ENCODE measurements around the gene KHDC1.
"Not testable (repeated sequence)": the region's sequence is repeated elsewhere in the genome, so short reads cannot be mapped to it uniquely, and the experiment has no call there.

DNA sequence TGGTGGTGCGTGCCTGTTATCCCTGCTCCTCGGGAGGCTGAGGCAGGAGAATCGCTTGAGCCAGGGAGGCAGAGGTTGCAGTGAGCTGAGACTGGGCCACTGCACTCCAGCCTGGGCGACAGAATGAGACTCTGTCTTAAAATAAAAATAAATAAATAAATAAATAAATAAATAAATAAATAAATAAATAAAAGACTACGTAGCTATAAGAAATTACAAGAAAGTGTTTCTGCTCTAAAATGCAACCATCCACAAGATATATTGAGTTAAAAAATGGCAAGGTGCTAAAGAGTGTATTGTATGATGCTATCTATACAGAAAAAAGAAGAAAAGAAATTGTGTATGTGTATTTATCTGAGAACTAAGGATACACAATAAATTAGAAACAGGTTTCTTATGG is 8.7 kb downstream of the KHDC1 start:
- TF ChIP-seq LEF1 (IDR thresholded peaks at IDR 0.05; ENCODE audit: borderline replicate concordance); SUZ12 (IDR thresholded peaks at IDR 0.05); ZNF384 (IDR thresholded peaks at IDR 0.05); FOXM1 (IDR thresholded peaks at IDR 0.05; ENCODE audit: borderline replicate concordance); NFRKB (IDR thresholded peaks at IDR 0.05); TARDBP (IDR thresholded peaks at IDR 0.05); HDGF (IDR thresholded peaks at IDR 0.05; ENCODE audit: borderline replicate concordance); SP1 (IDR thresholded peaks at IDR 0.05); CTBP1 (IDR thresholded peaks at IDR 0.05; ENCODE audit: borderline replicate concordance); BHLHE40 (IDR thresholded peaks at IDR 0.05; ENCODE audit: borderline replicate concordance); FOXA1 (IDR thresholded peaks at IDR 0.05); ELF4 (IDR thresholded peaks at IDR 0.05): not testable (repeated sequence)
- TF ChIP-seq, protein P1, sequence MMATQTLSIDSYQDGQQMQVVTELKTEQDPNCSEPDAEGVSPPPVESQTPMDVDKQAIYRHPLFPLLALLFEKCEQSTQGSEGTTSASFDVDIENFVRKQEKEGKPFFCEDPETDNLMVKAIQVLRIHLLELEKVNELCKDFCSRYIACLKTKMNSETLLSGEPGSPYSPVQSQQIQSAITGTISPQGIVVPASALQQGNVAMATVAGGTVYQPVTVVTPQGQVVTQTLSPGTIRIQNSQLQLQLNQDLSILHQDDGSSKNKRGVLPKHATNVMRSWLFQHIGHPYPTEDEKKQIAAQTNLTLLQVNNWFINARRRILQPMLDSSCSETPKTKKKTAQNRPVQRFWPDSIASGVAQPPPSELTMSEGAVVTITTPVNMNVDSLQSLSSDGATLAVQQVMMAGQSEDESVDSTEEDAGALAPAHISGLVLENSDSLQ (IDR thresholded peaks at IDR 0.05), result not testable (repeated sequence)
